Measurements from ENCODE around the gene PCIF1. TPM values are rescaled to one million over a fixed set of nuclear protein-coding genes. Genes with fewer than 3 reads are reported as not detected.

Gene PCIF1
- total RNA-seq, 4 donors from 2014 or later: 32.1 to 51.2 (median 37.0) TPM

DNA sequence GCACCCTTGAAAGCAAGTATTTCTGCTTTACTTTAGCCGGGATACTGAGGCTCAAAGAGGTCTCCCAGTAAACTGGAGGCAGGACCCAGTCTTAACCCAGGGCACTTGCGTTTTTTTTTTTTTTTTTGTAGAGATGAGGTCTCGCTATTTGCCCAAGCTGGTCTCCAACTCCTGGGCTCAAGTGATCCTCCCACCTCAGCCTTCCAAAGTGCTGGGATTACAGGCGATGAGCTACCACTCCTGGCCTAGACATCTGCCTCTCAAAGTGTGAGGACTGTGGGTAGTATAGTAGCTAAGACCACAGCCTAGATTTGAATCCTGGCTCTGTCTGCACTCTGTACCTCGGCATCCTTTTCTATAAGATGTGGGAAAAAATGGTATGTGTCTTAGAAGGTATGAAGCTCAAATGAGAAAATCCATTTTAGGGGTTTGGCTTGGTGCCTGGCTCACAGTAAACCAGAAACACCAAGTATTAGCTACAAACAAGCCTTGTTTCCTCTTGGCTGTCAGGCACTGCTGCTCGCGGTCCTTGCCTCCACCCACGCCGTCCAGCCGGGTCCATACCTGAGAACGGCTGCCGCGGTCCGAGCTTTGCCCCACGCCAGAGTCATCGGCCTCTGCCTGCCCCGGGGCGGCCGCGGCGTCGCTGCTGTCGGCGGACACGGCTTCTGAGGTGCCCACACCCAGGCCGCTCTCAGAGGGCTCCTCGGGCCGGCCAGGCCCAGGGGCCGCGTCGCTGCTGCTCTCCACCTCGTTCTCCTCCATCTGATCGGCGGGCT lies 36.4 kb downstream of the PCIF1 start:
- no peak for ATAC-seq

DNA sequence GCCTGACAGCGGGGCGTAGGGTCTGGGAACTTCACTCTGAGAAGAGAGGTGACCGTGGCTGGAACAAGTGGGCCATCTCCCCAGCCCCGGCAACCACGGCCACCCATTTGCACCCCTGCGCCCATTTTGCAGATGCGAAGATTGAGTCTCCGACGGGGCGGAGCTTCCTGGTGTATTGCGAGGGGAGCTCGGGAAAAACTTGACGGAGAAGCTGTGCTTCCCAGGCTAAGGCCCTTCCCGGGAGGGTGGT lies 36.9 kb downstream of the PCIF1 start:
- intact Hi-C loops (cut with DNase I; ENCODE audit: low total_unique reads) (loop anchor here (1.0 to 5.0 kb wide), 8 partner anchors 81 to 1759 kb away; partner anchors contain the start of genes CTSA, NCOA5, NEURL2 and OSER1), in situ Hi-C loops (cut with MboI; ENCODE audit: low sequenced_read_pairs in 4 of 4) (loop anchor here in 1 of 4 donors (25.0 kb wide), 1 partner anchor 159 kb away; the partner anchor contains the start of gene UBE2C)
- no peak for ATAC-seq
- H3K27me3 ChIP-seq: no peaks in the 10 kb centered on the region
- no peak for DNase-seq
- peaks cover 0 to 19% of the 10 kb centered on the region in 2 donors for H3K36me3 ChIP-seq
- no peak for TF ChIP-seq POLR2A (IDR thresholded peaks at IDR 0.05)
- TF ChIP-seq, protein P1, sequence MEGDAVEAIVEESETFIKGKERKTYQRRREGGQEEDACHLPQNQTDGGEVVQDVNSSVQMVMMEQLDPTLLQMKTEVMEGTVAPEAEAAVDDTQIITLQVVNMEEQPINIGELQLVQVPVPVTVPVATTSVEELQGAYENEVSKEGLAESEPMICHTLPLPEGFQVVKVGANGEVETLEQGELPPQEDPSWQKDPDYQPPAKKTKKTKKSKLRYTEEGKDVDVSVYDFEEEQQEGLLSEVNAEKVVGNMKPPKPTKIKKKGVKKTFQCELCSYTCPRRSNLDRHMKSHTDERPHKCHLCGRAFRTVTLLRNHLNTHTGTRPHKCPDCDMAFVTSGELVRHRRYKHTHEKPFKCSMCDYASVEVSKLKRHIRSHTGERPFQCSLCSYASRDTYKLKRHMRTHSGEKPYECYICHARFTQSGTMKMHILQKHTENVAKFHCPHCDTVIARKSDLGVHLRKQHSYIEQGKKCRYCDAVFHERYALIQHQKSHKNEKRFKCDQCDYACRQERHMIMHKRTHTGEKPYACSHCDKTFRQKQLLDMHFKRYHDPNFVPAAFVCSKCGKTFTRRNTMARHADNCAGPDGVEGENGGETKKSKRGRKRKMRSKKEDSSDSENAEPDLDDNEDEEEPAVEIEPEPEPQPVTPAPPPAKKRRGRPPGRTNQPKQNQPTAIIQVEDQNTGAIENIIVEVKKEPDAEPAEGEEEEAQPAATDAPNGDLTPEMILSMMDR (IDR thresholded peaks at IDR 0.05 in 4 of 5, conservative IDR thresholded peaks at IDR 0.05 in 1 of 5): no peak
- H3K4me1 ChIP-seq: peaks cover 32 to 36% of the 10 kb centered on the region in 2 donors
- peak overlapping the region; percentile 74 to 97 (median 88) for H3K4me3 ChIP-seq
- peak overlapping the region; percentile 90 to 99 (median 96) for H3K27ac ChIP-seq
- no peaks in the 10 kb centered on the region for H3K9me3 ChIP-seq

More for the DNA sequence above, 36.4 kb downstream of the PCIF1 start:
- Histone ChIP-seq H3K9me3 (no peaks in the 10 kb centered on the region), H3K36me3 (peaks cover 0 to 25% of the 10 kb centered on the region in 2 donors), H3K27me3 (no peaks in the 10 kb centered on the region), H3K4me1 (peaks cover 32 to 36% of the 10 kb centered on the region in 2 donors), H3K4me3 (peak overlapping the region; percentile 74 to 97 (median 88)), H3K27ac (peak overlapping the region; percentile 90 to 99 (median 96))
- intact Hi-C loops (cut with DNase I; ENCODE audit: low total_unique reads) (loop anchor here (1.0 to 5.0 kb wide), 8 partner anchors 80 to 1759 kb away; partner anchors contain the start of genes CTSA, NCOA5, NEURL2 and OSER1), in situ Hi-C loops (cut with MboI; ENCODE audit: low sequenced_read_pairs in 4 of 4) (loop anchor here in 1 of 4 donors (25.0 kb wide), 1 partner anchor 159 kb away; the partner anchor contains the start of gene UBE2C)
- DNase-seq: no peak
- TF ChIP-seq POLR2A (IDR thresholded peaks at IDR 0.05): no peak
- TF ChIP-seq, protein P1 (IDR thresholded peaks at IDR 0.05 in 4 of 5, conservative IDR thresholded peaks at IDR 0.05 in 1 of 5): no peak

DNA sequence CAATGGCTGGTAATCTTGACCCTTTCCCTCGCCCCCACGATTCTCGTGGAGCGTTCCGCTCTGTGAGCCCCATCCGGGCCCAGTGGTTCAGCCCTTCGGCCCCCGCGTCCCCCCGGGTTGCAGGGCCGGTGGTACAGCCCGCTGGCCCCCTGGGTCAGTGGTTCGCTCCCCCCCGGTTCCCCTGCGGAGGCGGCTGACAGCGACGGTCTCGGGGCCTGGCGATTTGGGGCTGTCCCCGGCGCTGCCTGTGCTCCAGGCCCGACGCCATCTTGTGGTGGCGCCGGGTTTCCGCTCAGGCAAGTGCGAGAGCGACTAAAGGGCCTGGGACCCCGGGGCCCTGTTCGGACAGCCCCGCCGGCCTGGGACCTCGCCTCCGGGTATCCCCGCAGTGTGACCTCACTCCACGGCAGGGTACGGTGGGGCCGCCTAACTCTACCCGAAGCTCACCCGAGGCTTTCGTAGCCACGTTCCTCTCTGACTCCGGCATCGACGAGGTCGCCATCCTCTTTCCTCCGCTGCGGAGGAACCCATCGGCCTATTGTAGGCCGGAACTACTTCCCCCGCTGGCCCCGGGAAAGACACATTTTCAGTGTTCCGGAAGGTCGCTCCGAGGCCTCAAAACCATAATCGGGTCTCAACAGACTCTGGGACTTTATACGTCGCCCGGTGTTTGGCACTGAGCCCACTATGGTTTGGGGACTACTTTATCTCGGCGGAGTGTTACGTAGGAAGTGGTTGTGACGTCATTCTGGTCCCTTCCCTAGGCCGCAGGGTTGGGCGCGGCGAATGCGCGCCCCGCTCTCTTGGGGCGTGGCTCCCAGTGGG lies 37.4 kb downstream of the PCIF1 start, which contains the start of gene ZNF335:
ZNF335 (minus strand) TSS at position 529 of the 825 bp plus-strand sequence. CDS start 793 bp downstream, outside the sequence.
- TF ChIP-seq, protein P1 (IDR thresholded peaks at IDR 0.05 in 4 of 5, conservative IDR thresholded peaks at IDR 0.05 in 1 of 5): peak; percentile 39 to 72 (median 70)
- TF ChIP-seq POLR2A (IDR thresholded peaks at IDR 0.05): peak; percentile 73 to 93
- Histone ChIP-seq H3K9me3 (no peaks in the 10 kb centered on the region), H3K27ac (peak within 1 kb of the TSS; percentile 90 to 99 (median 96)), H3K27me3 (no peaks in the 10 kb centered on the region), H3K4me3 (peak within 1 kb of the TSS; percentile 74 to 97 (median 88)), H3K4me1 (peaks cover 32 to 36% of the 10 kb centered on the region in 2 donors), H3K36me3 (peaks cover 0 to 14% of the 10 kb centered on the region in 2 donors)
- in situ Hi-C loops (cut with MboI; ENCODE audit: low sequenced_read_pairs in 4 of 4) (loop anchor here in 1 of 4 donors (25.0 kb wide), 1 partner anchor 160 kb away; the partner anchor contains the start of gene UBE2C), intact Hi-C loops (cut with DNase I; ENCODE audit: low total_unique reads) (loop anchor here (1.0 to 5.0 kb wide), 9 partner anchors 38 to 1760 kb away; partner anchors contain the start of genes CTSA, NCOA5, NEURL2 and OSER1)
- DNase-seq: peak; percentile 89 to 93
- peak; percentile 72 to 87 for ATAC-seq

DNA sequence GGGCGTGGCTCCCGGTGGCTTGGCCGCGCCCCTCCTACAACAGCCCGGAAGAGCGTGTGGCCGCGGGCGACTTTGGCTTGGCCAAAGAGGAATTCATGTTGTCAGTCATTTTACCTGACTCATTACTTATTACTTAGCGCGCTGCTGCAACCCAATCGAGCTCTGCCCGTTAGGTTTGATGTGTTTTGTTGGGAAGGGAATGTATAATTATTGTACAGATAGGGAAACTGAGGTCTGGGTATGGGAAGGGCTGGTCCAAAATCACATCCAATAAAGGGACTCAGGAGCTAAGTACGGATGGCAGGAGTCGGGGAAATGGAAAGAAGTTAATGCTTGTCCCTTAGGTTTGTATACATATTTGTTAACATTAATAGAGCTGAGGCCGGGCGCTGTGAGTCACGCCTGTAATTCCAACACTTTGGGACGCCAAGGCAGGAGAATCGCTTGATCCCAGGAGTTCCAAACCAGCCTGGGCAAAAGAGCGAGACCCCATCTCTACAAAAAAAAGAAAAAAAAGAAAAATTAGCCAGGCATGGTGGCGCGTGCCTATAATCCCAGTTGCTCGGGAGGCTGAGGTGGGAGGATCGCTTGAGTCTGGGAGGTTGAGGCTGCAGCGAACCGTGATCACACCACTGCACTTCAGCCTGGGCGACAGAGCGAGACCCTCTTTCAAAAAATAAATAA lies 38.2 kb downstream of the PCIF1 start:
- DNase-seq: no peak
- Histone ChIP-seq H3K4me3 (peak overlapping the region; percentile 74 to 97 (median 88)), H3K27me3 (no peaks in the 10 kb centered on the region), H3K4me1 (peaks cover 32 to 36% of the 10 kb centered on the region in 2 donors), H3K36me3 (peaks cover 0 to 7% of the 10 kb centered on the region in 2 donors), H3K27ac (peak overlapping the region; percentile 90 to 99 (median 96)), H3K9me3 (no peaks in the 10 kb centered on the region)
- in situ Hi-C loops (cut with MboI; ENCODE audit: low sequenced_read_pairs in 4 of 4) (loop anchor here in 1 of 4 donors (25.0 kb wide), 1 partner anchor 160 kb away; the partner anchor contains the start of gene UBE2C), intact Hi-C loops (cut with DNase I; ENCODE audit: low total_unique reads) (loop anchor here (1.0 to 5.0 kb wide), 4 partner anchors 38 to 1760 kb away; partner anchors contain the start of genes OSER1 and PCIF1)
- TF ChIP-seq, protein P1 (IDR thresholded peaks at IDR 0.05 in 4 of 5, conservative IDR thresholded peaks at IDR 0.05 in 1 of 5): no peak
- TF ChIP-seq POLR2A (IDR thresholded peaks at IDR 0.05): no peak
- ATAC-seq: no peak

All from gastrocnemius medialis (tissue), 4 donors.